Panc1 (cell line): ENCODE measurements around the gene CAMKK1. TPM values are rescaled to one million over a fixed set of nuclear protein-coding genes. Genes with fewer than 3 reads are reported as not detected.

Experiments
- ATAC-seq: fragments of 200-7000 bp; cut with Tn5 transposase; 2 replicates; pipeline ENCODE4 v1.9.1; 2020; ENCODE audit warnings: mild to moderate bottlenecking, moderate library complexity
- BruUV-seq: library from RNA; stranded (reverse); fragments of 400-500 nt; replicated peaks from 2 replicates; lab custom pipeline; 2021; lab: Mats Ljungman, UMichigan
- CTCF ChIA-PET: fragments of 300-600 bp; sonication (Branson Sonifier 250); formaldehyde crosslinking; loops from one replicate; lab custom pipeline; 2022; ENCODE audit warnings: antibody characterized with exemption; lab: Charles Lee
- POLR2A ChIA-PET: fragments of 300-600 bp; sonication (Branson Sonifier 250); formaldehyde crosslinking; loops from one replicate; lab custom pipeline; 2022; ENCODE audit warnings: antibody characterized with exemption; lab: Charles Lee
- DNase-seq: peaks from one replicate; pipeline ENCODE4 v3.0.0-alpha.2; 2010; ENCODE audit warnings: low read depth, low spot score
- H3K27ac ChIP-seq: 2 replicates; pipeline ENCODE4 v1.5.1; 2011; ENCODE audit warnings: mild to moderate bottlenecking, low read length, inconsistent platforms
- H3K27me3 ChIP-seq: fragments of 200-500 bp; sonication (Bioruptor generic); 2 replicates; pipeline ENCODE4 v1.6.0; 2014; ENCODE audit warnings: low read length, inconsistent platforms; ENCODE audit not compliant: control insufficient read depth, insufficient read depth
- H3K36me3 ChIP-seq: fragments of 200-500 bp; sonication (Bioruptor generic); 2 replicates; pipeline ENCODE4 v1.5.1; 2014; ENCODE audit warnings: inconsistent platforms, mild to moderate bottlenecking, low read length, moderate library complexity; ENCODE audit not compliant: control insufficient read depth, insufficient read depth
- H3K4me1 ChIP-seq: 2 replicates; pipeline ENCODE4 v1.5.1; 2011; ENCODE audit warnings: inconsistent platforms, mild to moderate bottlenecking, low read length, moderate library complexity; ENCODE audit not compliant: control insufficient read depth, insufficient read depth
- H3K4me3 ChIP-seq, 2 experiments: 2 replicates each; pipeline ENCODE4 v1.5.1; 2011 to 2012; ENCODE audit warnings: low read depth in 2 of 2, low read length in 2 of 2, mild to moderate bottlenecking in 2 of 2, inconsistent platforms in 1 of 2, moderate library complexity in 1 of 2
- H3K9me3 ChIP-seq: fragments of 200-500 bp; sonication (Bioruptor generic); 2 replicates; pipeline ENCODE4 v1.5.1; 2014; ENCODE audit warnings: low read depth, mild to moderate bottlenecking, inconsistent platforms, low read length, moderate library complexity; ENCODE audit not compliant: control insufficient read depth, insufficient read depth
- POLR2AphosphoS5 ChIP-seq: IDR thresholded peaks from 2 replicates; pipeline ENCODE4 v1.6.1; 2012; ENCODE audit warnings: mild to moderate bottlenecking, low read depth, low read length, moderate library complexity
- SIN3A ChIP-seq: IDR thresholded peaks from 2 replicates; pipeline ENCODE4 v1.6.1; 2012; ENCODE audit warnings: low read depth, mild to moderate bottlenecking, low read length, moderate library complexity, borderline replicate concordance; ENCODE audit not compliant: insufficient read depth
- TCF7L2 ChIP-seq: IDR thresholded peaks from 2 replicates; pipeline ENCODE4 v1.6.1; 2011; ENCODE audit warnings: mild to moderate bottlenecking, low read depth, low read length, inconsistent platforms
- in situ Hi-C: cut with HindIII; loops from 2 replicates; pipeline ENCODE4 v1.10.0; 2016; ENCODE audit warnings: low sequenced_read_pairs, low pct_unique_long_range_greater_than_20kb
- intact Hi-C: fragments of 100-400 bp; cut with micrococcal nuclease; formaldehyde crosslinking; loops from one replicate; pipeline ENCODE4 v1.10.0; 2022; ENCODE audit not compliant: unreplicated experiment
- total RNA-seq: library from RNA; stranded (reverse); gene quantifications from one replicate; pipeline ENCODE4 v1.2.1, GENCODE V29; 2021; ENCODE audit not compliant: unreplicated experiment
- TF ChIP-seq, protein P1 (sequence below), 2 experiments: IDR thresholded peaks; 2 replicates each; pipeline ENCODE4 v1.6.1; 2011 to 2012; ENCODE audit warnings: low read depth in 2 of 2, control low read depth in 1 of 2, low read length in 1 of 2, mild to moderate bottlenecking in 1 of 2, moderate library complexity in 1 of 2; ENCODE audit not compliant: insufficient read depth in 1 of 2
- TF ChIP-seq, protein P2 (sequence below): fragments of 450-650 bp; IDR thresholded peaks from 2 replicates; pipeline ENCODE4 v1.5.1; 2017; ENCODE audit warnings: mild to moderate bottlenecking

Gene CAMKK1
- total RNA-seq, 1 experiment from 2014 or later: 6.7 TPM

DNA sequence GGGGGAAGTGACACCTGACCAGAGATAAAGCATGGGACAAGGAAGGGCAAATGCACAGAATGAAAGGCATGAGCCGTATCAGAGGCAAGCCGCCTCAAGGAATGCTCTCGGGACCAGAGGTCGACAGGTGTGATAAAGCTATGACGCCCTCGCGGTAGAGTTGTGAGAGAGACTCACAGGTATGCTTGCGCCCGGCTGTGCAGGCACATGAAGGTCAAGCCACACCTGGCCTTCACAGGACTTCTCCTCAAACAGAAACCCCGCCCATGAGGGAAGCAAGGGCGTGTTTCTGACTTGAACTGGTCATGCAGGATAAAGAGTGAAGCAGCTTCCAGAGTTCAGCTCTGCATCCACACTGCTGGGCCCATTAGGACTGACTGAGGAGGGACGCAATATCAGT is 54.6 kb downstream of the CAMKK1 start:
- no peaks in the 10 kb centered on the region for H3K4me1 ChIP-seq
- intact Hi-C loops: no loop called here
- H3K9me3 ChIP-seq: no peaks in the 10 kb centered on the region
- in situ Hi-C loops: no loop called here
- H3K36me3 ChIP-seq: peaks cover 15% of the 10 kb centered on the region
- H3K4me3 ChIP-seq: no peak overlapping the region
- H3K27me3 ChIP-seq: no peaks in the 10 kb centered on the region
- ATAC-seq: no peak
- H3K27ac ChIP-seq: no peak overlapping the region
- no peak for DNase-seq
- BruUV-seq: no TSS peak
- TF ChIP-seq, protein P1, sequence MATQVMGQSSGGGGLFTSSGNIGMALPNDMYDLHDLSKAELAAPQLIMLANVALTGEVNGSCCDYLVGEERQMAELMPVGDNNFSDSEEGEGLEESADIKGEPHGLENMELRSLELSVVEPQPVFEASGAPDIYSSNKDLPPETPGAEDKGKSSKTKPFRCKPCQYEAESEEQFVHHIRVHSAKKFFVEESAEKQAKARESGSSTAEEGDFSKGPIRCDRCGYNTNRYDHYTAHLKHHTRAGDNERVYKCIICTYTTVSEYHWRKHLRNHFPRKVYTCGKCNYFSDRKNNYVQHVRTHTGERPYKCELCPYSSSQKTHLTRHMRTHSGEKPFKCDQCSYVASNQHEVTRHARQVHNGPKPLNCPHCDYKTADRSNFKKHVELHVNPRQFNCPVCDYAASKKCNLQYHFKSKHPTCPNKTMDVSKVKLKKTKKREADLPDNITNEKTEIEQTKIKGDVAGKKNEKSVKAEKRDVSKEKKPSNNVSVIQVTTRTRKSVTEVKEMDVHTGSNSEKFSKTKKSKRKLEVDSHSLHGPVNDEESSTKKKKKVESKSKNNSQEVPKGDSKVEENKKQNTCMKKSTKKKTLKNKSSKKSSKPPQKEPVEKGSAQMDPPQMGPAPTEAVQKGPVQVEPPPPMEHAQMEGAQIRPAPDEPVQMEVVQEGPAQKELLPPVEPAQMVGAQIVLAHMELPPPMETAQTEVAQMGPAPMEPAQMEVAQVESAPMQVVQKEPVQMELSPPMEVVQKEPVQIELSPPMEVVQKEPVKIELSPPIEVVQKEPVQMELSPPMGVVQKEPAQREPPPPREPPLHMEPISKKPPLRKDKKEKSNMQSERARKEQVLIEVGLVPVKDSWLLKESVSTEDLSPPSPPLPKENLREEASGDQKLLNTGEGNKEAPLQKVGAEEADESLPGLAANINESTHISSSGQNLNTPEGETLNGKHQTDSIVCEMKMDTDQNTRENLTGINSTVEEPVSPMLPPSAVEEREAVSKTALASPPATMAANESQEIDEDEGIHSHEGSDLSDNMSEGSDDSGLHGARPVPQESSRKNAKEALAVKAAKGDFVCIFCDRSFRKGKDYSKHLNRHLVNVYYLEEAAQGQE (IDR thresholded peaks at IDR 0.05; ENCODE audit: insufficient read depth in 1 of 2, low read depth in 2 of 2, low read length in 1 of 2): no peak
- TF ChIP-seq TCF7L2 (no peak), SIN3A (no peak), POLR2AphosphoS5 (no peak)
- TF ChIP-seq, protein P2, sequence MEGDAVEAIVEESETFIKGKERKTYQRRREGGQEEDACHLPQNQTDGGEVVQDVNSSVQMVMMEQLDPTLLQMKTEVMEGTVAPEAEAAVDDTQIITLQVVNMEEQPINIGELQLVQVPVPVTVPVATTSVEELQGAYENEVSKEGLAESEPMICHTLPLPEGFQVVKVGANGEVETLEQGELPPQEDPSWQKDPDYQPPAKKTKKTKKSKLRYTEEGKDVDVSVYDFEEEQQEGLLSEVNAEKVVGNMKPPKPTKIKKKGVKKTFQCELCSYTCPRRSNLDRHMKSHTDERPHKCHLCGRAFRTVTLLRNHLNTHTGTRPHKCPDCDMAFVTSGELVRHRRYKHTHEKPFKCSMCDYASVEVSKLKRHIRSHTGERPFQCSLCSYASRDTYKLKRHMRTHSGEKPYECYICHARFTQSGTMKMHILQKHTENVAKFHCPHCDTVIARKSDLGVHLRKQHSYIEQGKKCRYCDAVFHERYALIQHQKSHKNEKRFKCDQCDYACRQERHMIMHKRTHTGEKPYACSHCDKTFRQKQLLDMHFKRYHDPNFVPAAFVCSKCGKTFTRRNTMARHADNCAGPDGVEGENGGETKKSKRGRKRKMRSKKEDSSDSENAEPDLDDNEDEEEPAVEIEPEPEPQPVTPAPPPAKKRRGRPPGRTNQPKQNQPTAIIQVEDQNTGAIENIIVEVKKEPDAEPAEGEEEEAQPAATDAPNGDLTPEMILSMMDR: no peak
- CTCF ChIA-PET: no interaction called here
- POLR2A ChIA-PET: interaction anchor here (0.6 kb wide), 1 partner anchor 122 kb away, joined by 3 read pairs; no protein-coding TSS in a partner anchor

DNA sequence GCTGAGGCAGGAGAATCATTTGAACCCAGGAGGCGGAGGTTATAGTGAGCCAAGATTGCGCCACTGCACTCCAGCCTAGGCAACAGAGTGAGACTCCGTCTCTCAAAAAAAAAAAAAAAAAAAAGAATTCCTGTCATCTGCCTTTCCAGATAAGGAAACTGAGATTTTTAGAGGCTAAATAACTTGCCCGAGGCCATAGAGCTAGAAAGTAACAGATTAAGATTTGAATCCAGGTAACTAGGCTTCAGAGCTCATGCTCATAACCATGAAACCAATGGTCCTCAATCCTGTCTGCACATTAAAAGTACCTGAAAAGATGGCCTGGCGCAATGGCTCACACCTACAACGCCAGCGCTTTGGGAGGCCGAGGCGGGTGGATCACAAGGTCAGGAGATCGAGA is 56.3 kb downstream of the CAMKK1 start:
- POLR2A ChIA-PET: interaction anchor here (0.7 kb wide), 1 partner anchor 72 kb away, joined by 8 read pairs; no protein-coding TSS in a partner anchor

More for the DNA sequence above, 56.3 kb downstream of the CAMKK1 start:
- Histone ChIP-seq H3K36me3 (peaks cover 15% of the 10 kb centered on the region), H3K9me3 (no peaks in the 10 kb centered on the region), H3K27me3 (no peaks in the 10 kb centered on the region), H3K4me1 (no peaks in the 10 kb centered on the region), H3K4me3 (no peak overlapping the region), H3K27ac (no peak overlapping the region)
- ATAC-seq: no peak
- BruUV-seq: no TSS peak
- CTCF ChIA-PET: no interaction called here
- no peak for DNase-seq
- TF ChIP-seq, protein P1 (IDR thresholded peaks at IDR 0.05; ENCODE audit: insufficient read depth in 1 of 2, low read depth in 2 of 2, low read length in 1 of 2): no peak
- TF ChIP-seq POLR2AphosphoS5 (no peak), SIN3A (no peak), TCF7L2 (no peak)
- TF ChIP-seq, protein P2: no peak
- intact Hi-C loops (no loop called here), in situ Hi-C loops (no loop called here)
